Measurements from ENCODE around the gene FAT1.

GRCh38 chr4:186602978-186603377 lies 120.7 kb downstream of the FAT1 start:
- TF ChIP-seq CTCF (IDR thresholded peaks at IDR 0.05) (no peak), POLR2A (IDR thresholded peaks at IDR 0.05) (no peak)
